HG03196 (cell line): Measurements from ENCODE around the gene MYEF2.
A peak's percentile ranks its signal among the peaks of the same experiment; 100 is the strongest.

ENCODE experiments used
- ATAC-seq: cut with Tn5 transposase; IDR thresholded peaks from one replicate; pipeline ENCODE4 v1.9.1; 2021; ENCODE audit not compliant: unreplicated experiment

Gene MYEF2

DNA sequence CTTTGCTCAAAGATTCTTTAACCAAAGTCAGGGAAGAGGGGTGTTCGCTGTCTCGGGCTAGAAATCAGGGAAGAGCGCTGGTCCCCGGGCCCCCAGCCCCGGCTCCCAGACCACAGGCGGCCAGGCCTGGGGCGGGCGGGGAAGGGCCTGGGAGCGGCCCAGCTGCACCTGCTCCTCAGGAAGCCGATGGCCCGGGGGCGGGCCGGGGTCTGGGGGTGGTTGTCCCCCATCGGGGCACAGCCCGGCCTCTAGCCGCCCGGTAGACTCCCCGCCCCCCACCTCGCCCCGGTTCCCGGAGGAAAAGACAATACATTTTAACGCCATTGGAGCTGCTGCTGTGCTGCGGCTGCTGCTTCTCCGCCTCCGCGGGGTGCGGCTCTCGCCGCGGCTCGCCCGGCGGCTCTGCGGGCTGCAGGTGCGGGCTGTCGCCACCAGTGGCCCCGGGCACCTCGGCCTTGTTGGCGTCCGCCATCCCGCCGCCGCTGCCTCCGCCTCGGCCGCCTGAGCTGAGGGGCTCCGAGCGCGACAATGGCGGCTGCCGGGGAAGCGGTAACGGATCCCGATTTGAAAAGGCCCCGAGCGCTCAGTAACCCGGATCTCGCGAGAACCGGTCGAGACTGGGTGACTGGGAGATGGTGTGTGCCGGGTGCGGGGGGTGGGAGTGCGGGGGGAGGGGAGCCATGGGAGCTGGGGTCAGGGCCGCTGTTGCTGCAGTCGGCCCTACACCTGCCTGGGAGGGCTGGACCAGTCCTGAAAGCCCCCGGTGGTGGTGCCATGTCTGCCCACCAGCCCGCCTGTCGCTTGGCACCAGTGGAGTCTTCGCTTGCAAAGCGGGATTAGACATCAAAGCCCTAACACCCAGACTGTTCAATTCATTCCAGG, at the start of gene MYEF2:
TSS of gene MYEF2 (minus strand) at position 530 of the 882 bp plus-strand sequence. CDS start at position 472, 58 bp downstream.
- ATAC-seq, result peak; percentile 58

- no peak for ATAC-seq
Observed at GRCh38 chr15:48225771-48226170, 47.7 kb upstream of the MYEF2 start.

DNA sequence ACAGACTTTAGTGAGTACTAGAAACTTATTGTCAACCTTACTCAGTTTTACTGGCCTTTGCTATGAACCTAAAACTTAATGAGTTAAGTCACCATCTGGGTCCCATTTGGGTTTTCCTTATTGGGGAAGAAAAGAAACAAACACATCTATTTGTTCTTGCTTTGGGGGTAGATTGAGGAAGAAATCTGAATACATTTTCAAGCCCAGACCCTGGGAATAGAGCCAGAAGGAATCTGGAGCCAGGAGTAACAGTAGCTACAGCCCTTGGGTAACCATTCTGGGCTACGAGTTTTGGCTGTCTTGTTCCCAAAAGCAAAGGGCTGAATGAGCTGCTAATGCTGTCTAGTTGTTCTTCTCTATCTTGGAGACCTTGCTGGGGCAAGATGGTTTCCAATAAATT, 44.5 kb upstream of the MYEF2 start:
- no peak for ATAC-seq

- no peak for ATAC-seq
Observed at GRCh38 chr15:48221885-48222284, 43.8 kb upstream of the MYEF2 start.

GRCh38 chr15:48221261-48221660, 43.2 kb upstream of the MYEF2 start:
- ATAC-seq, result no peak

- ATAC-seq, result no peak
Observed at GRCh38 chr15:48205981-48206380, 27.9 kb upstream of the MYEF2 start, which contains the start of gene SLC12A1. Gene SLC12A1 (plus strand): TSS chr15:48206302. CDS start chr15:48207720, 1,418 bp downstream.

DNA sequence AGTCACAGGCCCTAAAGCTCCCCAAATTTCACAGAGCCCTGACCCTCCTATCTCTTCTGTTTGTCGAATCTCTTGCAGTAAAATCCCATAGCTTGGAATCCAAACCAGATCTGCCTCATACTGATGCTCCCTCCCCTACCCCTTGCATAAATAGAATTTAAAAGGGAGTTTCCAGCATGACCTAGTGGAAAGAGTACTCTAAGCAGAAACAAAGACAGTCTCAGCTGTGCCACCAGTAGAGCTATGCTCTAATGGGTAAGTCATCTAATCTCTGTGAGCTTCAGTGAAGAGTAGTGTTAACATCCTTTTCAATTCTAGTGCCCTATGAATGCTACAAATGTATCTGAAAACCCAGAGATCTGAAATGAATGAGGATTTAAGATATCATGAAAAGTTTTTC, 24.0 kb upstream of the MYEF2 start:
- no peak for ATAC-seq

DNA sequence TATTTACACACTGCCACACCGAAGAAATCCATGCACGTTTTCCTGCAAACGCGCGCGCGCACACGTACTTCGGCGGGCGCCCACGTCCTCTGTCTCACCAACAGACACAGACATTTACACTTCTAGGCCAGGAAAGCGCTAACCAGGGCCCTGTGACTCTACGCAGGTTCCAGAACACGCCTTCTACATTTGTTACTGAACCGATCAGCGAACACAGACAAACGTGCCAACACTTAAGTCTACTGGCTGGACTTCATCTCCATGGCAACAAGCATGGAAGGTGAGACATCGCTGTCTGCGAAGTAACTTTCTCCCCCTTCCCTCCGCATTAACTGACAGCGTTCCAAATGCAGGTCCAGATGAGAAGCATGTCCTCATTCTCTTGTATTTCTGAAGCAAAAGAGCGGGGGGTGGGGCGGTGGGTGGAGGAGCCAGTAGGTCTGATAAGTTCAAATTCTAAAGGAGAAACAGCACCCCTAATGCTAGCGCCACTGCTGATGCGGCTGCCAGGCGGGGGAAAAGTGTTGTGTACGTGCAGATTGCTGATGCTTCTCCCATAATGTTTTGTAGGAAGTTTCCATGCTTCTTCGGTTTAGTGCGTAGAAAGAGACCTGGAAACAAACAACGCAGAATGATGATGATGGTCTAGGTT, 13.6 kb upstream of the MYEF2 start, which contains the start of gene CTXN2:
TSS of gene CTXN2 (plus strand) at position 92 of the 652 bp plus-strand sequence. CDS start 9,636 bp downstream, outside the sequence.
- ATAC-seq, result no peak

GRCh38 chr15:48190932-48191573, 13.0 kb upstream of the MYEF2 start:
- no peak for ATAC-seq

DNA sequence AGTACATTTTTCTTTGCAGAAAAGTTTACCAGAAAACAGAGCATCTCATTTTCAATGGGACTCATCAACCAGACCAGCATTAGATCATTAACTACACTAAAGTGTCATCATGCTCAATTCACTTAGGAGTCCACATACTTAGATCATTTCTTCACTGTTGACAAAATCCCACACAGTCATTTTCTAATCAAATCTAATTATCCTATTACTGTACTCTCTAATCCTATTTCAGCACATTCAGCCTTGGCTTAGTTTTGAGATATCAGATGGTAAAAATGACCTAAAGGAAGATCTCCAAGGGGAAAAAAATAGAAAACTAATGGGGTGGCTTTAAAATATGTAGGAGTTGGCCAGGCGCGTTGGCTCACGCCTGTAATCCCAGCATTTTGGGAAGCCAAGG, 8.2 kb upstream of the MYEF2 start:
- no peak for ATAC-seq

DNA sequence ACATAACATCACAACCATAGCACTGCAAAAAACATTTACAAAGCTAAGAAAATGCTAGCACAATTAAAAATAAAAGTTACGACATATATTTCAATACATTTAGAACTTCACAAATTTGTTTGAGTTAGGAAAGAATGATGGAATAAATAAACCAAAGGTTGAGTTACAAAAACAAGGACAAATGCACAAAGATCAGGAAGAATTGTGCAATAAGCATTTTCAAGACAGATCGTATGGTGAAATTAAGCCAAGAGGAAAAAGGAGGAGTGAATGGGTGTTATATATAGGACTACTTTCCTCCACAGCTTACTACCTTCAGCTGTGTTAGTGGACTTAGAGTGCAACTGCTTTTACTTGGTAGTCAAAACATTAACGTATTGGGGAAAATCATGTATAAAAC, 7.4 kb upstream of the MYEF2 start:
- ATAC-seq, result no peak

- ATAC-seq, result no peak
Observed at GRCh38 chr15:48182749-48183148, 4.7 kb upstream of the MYEF2 start.

- ATAC-seq, result no peak
Observed at GRCh38 chr15:48178648-48178931, 495 bp upstream of the MYEF2 start.

- ATAC-seq, result peak; percentile 61
Observed at GRCh38 chr15:48177383-48177765, 721 bp downstream of the MYEF2 start.

DNA sequence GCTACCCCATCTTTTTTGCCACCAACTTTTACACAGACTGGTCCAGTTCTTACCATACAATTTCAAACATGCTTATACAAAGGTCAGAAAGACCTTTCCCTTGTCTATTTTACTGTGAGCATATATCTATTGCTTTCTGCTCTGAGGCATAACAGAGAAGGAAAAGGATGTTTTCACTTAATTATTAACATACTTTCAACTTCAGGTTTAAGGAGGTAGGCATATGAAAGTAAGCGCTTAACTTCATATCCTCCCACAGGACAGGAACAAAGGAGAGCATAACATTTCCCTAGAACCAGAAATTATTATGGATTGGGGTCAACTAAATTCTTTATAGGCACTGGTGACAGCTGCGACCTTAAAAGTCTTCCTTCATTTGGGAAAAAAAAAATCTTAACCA, 1.1 kb downstream of the MYEF2 start:
- no peak for ATAC-seq

DNA sequence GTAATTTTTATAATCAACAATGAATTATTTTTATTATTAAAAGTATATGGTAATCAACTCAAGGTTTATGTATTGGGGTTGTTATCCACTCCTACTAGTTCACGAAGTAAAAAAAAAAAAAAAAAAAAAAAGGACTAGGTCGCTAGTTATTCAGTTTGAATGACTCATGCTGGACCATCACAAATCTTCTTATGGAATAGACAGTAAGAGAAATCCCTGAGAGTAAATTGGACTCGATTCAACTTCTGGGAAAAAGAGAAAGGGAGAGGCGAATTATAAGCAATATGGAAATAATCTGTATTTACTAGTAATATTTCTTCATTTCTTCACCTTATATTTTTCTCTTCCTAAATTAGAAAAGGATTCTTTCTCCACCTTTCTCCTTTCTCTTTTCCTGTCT, 2.0 kb downstream of the MYEF2 start:
- ATAC-seq, result no peak

DNA sequence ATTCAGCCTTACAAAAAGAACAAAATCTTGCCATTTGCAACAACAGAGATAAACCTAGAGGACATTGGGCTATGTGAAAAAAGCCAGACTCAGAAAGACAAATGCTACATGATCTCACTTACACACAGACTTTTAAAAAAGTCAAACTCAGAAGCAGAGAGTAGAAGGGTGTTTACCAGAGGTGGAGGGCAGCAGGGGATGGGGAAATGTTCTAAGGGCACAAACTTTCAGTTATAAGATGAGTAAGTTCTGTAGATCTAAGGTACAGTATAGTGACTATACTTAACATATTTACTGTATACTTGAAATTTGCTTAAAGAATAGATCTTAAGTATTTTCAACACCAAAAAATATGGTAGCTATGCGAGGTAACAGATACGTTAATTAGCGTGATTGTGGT, 3.0 kb downstream of the MYEF2 start:
- ATAC-seq, result peak; percentile 32

- ATAC-seq, result no peak
Observed at GRCh38 chr15:48170981-48171380, 7.1 kb downstream of the MYEF2 start.

DNA sequence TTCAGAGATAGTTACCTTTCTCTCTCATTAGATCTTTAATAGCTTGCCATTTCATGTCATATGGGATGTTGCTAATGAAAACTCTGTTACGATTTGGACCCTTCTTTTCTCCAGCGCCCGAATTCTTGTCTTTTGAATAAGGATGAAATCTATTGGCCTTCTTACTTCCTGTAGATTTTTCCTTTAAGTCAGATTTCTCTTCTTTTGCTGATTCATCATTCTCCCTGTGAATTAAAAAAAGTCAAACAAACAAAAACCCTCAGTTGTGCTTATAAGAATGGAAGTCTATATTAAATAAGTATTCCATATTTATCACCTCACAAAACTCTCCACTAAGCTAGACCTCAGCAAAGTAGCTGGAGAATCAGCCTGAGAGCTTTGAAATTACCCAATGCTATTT, 9.5 kb downstream of the MYEF2 start:
- no peak for ATAC-seq

GRCh38 chr15:48153526-48153925, 24.6 kb downstream of the MYEF2 start:
- ATAC-seq, result no peak

DNA sequence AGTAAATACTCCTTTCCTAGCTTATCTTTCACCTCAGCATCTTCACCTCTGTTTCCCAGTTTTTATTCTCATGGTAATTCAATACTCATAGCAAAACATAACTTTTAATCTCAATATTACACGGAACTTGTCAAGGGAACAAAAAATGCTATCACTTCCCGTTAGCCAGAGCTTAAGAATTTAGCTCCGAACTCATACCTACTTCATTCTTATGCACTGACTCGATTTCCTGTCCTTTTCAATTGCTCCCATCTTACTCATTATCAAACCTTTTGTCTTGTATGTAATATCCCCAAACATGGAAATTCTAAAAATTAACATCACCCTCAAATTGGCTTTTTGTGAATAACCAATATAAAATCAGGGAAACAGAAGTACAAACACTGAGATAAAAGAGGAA, 28.2 kb downstream of the MYEF2 start:
- no peak for ATAC-seq

GRCh38 chr15:48147358-48147757, 30.7 kb downstream of the MYEF2 start:
- ATAC-seq, result no peak
